ACHN (cell line): ENCODE measurements around the gene XRCC2.
"Not testable (repeated sequence)": the region's sequence is repeated elsewhere in the genome, so short reads cannot be mapped to it uniquely, and the experiment has no call there.

Source experiments
- DNase-seq: peaks from one replicate; pipeline ENCODE4 v3.0.0-alpha.2; 2015
- in situ Hi-C: cut with HindIII; loops from 2 replicates; pipeline ENCODE4 v1.10.0; 2017; ENCODE audit warnings: low sequenced_read_pairs, low pct_ligation_motif_present, low pct_unique_long_range_greater_than_20kb

The XRCC2 gene

GRCh38 chr7:152628772-152629171 is 47.2 kb downstream of the XRCC2 start:
- in situ Hi-C loops, DNase-seq: not testable (repeated sequence)

DNA sequence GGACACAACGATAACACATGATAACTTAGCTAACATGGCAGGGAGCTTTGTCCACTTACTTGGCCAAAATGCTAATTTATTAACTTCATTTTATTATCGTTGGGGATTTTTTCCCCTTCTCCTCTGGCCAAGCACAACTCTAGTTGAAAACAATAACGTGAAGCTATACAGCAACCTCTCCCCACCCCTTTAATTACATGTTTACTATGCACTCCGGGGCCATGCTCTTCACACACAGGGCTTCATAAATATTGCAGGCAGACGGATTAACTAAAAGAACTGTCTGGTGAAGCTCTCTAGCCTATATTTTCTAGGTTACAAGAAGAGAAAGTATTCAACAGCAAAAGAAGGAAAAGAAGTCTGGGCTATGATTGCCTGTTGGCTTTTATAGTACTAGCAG is 51.7 kb downstream of the XRCC2 start:
- no peak for DNase-seq
- in situ Hi-C loops, result no loop called here

GRCh38 chr7:152621426-152621825 is 54.5 kb downstream of the XRCC2 start:
- in situ Hi-C loops, result no loop called here
- DNase-seq, result no peak

- in situ Hi-C loops, result no loop called here
- no peak for DNase-seq
Measured at GRCh38 chr7:152619027-152619739, 56.8 kb downstream of the XRCC2 start.

- DNase-seq, result no peak
- in situ Hi-C loops, result no loop called here
Measured at GRCh38 chr7:152618427-152618826, 57.5 kb downstream of the XRCC2 start.

DNA sequence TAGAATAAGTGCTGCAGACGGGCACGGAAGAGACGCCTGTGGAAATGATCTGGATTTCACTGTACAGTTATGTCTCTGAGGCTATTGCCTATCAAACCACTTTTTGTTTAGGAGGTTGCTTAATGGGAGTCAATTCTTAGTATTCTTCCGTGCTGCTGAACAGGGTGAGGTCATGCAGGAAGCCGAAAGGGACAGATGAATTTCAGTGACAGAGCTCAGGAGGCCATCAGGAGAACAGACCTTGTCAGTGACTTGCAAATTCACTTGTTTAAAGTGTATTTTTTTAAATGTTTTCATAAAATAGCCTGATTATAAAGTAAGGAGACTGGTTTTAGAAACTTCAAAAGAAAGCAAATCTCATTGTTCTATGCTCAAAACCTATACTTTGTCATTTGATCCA is 58.9 kb downstream of the XRCC2 start:
- DNase-seq, result no peak
- in situ Hi-C loops, result no loop called here

- DNase-seq, result no peak
- in situ Hi-C loops, result no loop called here
Measured at GRCh38 chr7:152615031-152615741, 60.8 kb downstream of the XRCC2 start.

GRCh38 chr7:152608656-152609055 is 67.3 kb downstream of the XRCC2 start:
- in situ Hi-C loops, result no loop called here
- no peak for DNase-seq

DNA sequence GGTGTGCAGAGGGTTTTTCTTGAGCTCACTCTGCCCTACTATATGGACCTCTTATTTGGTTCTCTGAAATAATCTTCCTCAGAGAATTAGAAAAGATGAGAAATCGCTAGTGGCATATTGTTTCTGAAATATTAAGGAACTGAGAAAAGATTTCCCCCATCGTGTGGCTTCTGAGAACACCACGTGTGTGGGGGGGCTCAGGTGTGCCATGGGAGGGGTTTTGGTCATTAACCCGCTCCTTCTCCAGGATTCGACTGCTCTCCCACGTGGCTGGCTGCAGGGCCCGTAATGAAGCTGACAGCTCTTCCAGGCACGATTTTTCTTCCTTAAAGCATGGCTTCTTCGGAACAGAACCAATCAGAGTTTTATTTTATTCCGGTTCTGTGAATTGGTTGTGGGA is 67.7 kb downstream of the XRCC2 start:
- in situ Hi-C loops, result no loop called here
- DNase-seq, result no peak

DNA sequence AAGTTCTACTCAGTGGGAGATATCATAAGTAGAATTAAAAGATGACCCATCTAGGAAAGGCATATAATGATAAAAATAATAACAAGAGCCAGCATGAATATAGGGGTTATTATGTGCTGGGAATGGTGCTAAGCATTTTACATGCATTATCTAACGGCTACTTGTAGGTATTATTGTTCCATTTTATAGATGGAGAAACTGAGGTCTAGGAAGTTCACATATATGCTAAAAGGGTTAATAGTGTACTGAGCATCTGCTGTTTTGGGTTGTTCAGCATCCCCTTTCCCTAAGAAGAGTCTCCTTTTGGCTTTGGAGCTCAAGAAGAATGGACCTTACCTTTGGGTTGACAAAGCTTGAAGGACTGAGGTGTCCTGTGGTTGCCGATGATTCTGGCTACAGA is 68.9 kb downstream of the XRCC2 start:
- in situ Hi-C loops, result no loop called here
- DNase-seq, result no peak

DNA sequence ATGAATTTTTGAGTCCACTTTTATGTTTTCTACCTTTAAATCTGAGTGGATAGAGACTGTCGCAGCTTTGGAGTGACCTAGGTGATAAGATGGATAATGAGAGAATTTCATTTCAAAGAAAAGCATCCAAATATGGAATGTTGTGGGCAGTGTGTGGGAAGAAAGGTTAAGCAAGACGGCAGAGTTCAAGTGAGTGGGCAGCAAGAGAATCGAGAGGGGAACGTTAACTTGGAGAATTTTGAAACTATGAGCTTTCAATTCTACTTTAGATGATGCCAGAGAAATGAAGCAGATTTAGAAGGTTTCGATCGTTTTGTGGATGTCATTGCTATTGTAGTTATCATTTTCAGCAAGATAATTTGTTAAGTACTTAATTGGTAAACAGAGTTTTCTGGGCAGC is 73.0 kb downstream of the XRCC2 start:
- no peak for DNase-seq
- in situ Hi-C loops, result no loop called here

DNA sequence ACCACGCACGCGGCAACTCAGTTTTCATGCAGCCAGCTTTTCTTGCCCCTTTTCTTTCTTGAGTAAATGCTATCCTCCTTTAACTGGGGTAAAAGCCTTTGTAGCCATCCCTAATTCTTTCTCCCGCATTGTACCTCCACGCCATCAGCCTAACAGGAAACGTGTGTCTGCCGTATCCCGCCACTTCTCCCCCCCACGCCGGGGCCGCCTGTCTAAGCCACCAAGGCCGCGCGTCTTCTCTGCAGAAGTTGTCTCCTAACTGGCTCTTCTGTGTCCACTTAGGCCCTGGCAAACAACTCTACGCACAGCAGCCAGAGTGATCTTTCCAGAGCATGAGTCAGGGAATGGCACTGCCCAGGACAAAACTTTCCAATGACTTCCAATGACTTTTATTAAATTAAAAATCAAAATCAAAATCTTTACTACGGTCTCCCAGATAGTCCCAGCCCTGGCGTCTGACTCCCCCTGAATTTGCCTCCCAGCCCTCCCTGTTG is 74.6 kb downstream of the XRCC2 start:
- DNase-seq, result no peak
- in situ Hi-C loops, result no loop called here

GRCh38 chr7:152600266-152600665 is 75.7 kb downstream of the XRCC2 start:
- DNase-seq, result no peak
- in situ Hi-C loops, result no loop called here

GRCh38 chr7:152597507-152597906 is 78.4 kb downstream of the XRCC2 start:
- in situ Hi-C loops, result no loop called here
- DNase-seq, result no peak

GRCh38 chr7:152596824-152597223 is 79.1 kb downstream of the XRCC2 start:
- in situ Hi-C loops, result no loop called here
- DNase-seq, result no peak
